Stimulated activated CD4-positive, alpha-beta T cell treated with anti-CD3 and anti-CD28 coated beads, Interleukin-2, amount 100 ng/mL, for 48 hours (primary cell): ENCODE data around the gene ZNF764.
A peak's percentile ranks its signal among the peaks of the same experiment; 100 is the strongest.

Experiments used
- DNase-seq, 2 donors: peaks; one replicate each; pipeline ENCODE4 v3.0.0-alpha.2; 2020

ZNF764 gene

GRCh38 chr16:30569746-30570635 is 11.8 kb upstream of the ZNF764 start:
- no peak for DNase-seq

GRCh38 chr16:30569281-30569680 is 11.1 kb upstream of the ZNF764 start:
- no peak for DNase-seq

GRCh38 chr16:30567991-30568638 is 9.9 kb upstream of the ZNF764 start:
- no peak for DNase-seq

- peak; percentile 51 to 53 for DNase-seq
Measured at GRCh38 chr16:30567160-30567990, 9.2 kb upstream of the ZNF764 start.

GRCh38 chr16:30566531-30566930 is 8.4 kb upstream of the ZNF764 start:
- no peak for DNase-seq

GRCh38 chr16:30565984-30566383 is 7.8 kb upstream of the ZNF764 start:
- no peak for DNase-seq

- no peak for DNase-seq
Measured at GRCh38 chr16:30565526-30565925, 7.4 kb upstream of the ZNF764 start.

GRCh38 chr16:30562021-30562420 is 3.8 kb upstream of the ZNF764 start:
- no peak for DNase-seq

GRCh38 chr16:30561089-30561816 is 3.1 kb upstream of the ZNF764 start:
- DNase-seq, result no peak

- no peak for DNase-seq
Measured at GRCh38 chr16:30559690-30560089, 1.5 kb upstream of the ZNF764 start.

GRCh38 chr16:30558789-30559377 is 709 bp upstream of the ZNF764 start:
- no peak for DNase-seq

- no peak for DNase-seq
Measured at GRCh38 chr16:30557707-30557956, 542 bp downstream of the ZNF764 start.

- DNase-seq, result no peak
Measured at GRCh38 chr16:30556125-30556473, 2.1 kb downstream of the ZNF764 start.

GRCh38 chr16:30555315-30556124 is 2.7 kb downstream of the ZNF764 start:
- no peak for DNase-seq

- no peak for DNase-seq
Measured at GRCh38 chr16:30554557-30555314, 3.4 kb downstream of the ZNF764 start.

- DNase-seq, result no peak
Measured at GRCh38 chr16:30553393-30553899, 4.7 kb downstream of the ZNF764 start.

GRCh38 chr16:30552956-30553355 is 5.2 kb downstream of the ZNF764 start:
- DNase-seq, result no peak

GRCh38 chr16:30551781-30552180 is 6.4 kb downstream of the ZNF764 start:
- DNase-seq, result peak; percentile 50 to 51

- no peak for DNase-seq
Measured at GRCh38 chr16:30548416-30549253, 9.5 kb downstream of the ZNF764 start.

GRCh38 chr16:30546115-30546514 is 12.1 kb downstream of the ZNF764 start:
- DNase-seq, result no peak
